AG09319 (cell line): ENCODE measurements around the gene DHODH.

ENCODE experiments used
- DNase-seq: peaks from one replicate; pipeline ENCODE4 v3.0.0-alpha.2; 2010; ENCODE audit warnings: low read depth; ENCODE audit errors: extremely low read depth
- TF ChIP-seq, protein P1 (sequence below): IDR thresholded peaks from 2 replicates; pipeline ENCODE4 v1.5.1; 2011; ENCODE audit warnings: low read depth, mild to moderate bottlenecking, inconsistent platforms, low read length, moderate library complexity

The DHODH gene

DNA sequence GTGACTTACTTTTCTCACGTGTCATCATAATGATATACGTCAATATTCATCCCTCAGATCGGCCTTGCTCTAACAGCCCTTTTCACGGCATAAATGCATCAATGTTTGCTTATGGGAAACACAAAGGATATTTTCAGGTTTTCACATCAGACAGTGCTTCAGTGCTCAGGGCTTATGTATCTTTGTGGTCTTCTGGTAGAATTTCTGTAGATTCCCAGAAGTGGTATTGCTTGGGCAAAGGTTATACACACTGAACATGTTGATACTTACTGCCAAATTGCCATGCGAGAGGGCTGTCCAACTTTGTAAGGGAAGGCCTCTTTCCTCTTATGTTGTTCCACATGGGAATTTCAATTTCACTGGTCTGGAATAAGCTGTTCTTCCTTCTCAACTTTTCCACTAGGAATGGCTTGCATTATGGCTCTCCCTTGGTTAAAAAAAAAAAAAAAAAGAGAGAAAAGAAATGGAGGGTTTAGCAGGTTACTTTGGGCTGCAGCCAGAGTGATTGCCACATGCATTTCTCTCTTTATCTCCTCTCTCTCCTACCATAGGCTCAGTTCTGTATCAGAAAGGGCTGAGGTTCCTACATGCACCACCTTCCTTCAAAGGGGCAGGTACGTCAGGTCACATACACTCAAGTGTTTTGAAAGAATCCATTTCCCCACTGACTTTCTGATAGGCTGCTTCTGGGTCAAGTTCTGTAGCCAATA, 19.3 kb downstream of the DHODH start:
- TF ChIP-seq, protein P1, sequence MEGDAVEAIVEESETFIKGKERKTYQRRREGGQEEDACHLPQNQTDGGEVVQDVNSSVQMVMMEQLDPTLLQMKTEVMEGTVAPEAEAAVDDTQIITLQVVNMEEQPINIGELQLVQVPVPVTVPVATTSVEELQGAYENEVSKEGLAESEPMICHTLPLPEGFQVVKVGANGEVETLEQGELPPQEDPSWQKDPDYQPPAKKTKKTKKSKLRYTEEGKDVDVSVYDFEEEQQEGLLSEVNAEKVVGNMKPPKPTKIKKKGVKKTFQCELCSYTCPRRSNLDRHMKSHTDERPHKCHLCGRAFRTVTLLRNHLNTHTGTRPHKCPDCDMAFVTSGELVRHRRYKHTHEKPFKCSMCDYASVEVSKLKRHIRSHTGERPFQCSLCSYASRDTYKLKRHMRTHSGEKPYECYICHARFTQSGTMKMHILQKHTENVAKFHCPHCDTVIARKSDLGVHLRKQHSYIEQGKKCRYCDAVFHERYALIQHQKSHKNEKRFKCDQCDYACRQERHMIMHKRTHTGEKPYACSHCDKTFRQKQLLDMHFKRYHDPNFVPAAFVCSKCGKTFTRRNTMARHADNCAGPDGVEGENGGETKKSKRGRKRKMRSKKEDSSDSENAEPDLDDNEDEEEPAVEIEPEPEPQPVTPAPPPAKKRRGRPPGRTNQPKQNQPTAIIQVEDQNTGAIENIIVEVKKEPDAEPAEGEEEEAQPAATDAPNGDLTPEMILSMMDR, result no peak
- no peak for DNase-seq

DNA sequence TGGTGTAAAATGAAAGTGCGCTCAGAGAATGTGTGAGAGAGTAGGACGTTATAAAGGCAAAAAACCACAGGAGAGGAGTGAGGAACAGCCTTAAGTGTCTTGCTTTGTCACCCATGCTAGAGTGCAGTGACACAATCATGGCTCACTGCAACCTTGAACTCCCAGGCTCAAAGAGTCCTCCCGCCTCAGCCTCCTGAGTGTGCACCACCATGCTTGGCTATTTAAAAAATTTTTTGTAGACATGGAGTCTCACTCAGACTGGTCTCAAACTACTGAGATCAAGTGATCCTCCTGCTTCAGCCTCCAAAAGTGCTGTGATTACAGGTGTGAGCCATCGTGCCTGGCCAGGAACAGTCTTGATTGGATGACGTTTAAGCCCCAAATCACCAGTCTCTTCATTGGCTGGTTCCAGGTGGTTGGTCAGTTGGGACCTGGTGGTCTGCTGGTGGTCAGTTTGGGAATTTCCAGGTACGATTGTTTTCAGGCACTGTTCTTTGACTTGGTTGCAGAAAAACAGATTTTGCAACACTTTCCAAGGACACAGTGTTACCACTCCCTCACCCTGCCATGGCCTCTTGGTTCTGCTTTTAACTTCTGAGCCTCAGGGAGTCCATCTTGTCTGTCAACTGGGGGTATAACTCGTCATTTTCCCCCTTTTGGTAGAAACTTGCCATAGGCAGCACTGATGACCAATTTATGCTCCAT, 21.2 kb downstream of the DHODH start:
- no peak for DNase-seq
- TF ChIP-seq, protein P1, result no peak

DNA sequence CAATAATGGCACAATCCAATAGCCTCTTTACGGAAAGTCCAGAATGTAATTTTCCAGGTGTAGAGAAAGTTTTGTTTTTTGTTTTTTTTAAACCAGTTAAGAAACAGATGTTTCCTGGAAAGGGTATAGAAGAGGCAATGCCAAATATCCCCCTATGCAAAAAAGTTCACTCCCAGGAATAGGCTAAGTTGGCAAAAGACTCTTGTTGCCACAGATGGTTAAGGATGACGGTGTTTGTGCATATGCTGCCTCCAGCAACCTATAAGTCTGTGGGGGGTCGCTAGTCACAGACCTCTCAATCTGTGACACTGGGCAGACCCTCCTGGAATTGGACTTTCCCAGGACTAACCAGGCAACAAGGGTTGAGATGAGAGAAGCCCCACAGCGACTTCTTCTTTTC, 24.9 kb downstream of the DHODH start:
- TF ChIP-seq, protein P1, result no peak
- DNase-seq, result no peak

DNA sequence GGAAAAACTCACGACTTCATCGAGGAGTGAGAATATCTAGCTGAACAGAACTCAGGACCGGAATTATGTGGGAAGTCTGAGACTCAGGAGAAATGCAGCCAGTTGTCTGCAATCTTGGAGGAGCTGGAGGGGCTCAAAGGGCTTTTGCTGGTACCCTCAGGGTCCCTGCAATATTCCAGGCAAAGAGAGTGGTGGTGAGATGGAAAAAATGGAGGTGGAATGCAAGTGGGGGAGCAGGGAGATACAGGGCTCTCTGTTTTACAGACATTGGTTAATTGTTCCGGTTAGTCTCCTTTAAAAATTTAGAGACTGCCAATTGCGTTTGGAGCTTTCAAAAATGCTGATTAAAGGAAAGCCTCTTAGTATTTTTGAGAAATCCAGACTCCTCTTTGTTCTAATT, 27.6 kb downstream of the DHODH start:
- DNase-seq, result no peak
- TF ChIP-seq, protein P1, result no peak

DNA sequence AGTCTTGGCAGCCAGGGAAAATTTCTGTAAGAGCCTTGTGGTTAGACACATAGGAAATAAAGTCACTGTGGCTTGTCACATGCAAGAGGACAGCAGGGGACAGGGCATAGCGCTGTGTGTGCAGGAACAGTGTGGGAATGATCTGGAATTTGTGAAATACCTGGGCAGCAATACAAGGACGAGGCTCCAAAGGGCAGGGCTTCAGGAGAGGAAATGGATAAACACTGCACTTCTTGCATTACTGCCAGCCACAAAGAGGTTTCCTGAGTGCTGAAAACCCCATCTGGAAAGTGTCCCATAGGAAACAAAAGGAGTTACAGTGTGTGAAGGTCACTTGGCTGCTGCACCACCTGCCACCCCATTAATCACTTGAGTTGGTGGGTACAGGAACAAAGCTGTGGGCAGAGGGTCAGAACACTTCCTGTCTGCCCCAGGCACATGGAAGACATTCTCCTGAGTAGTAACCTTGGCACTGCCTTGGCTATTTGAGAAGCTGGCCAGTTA, 33.7 kb downstream of the DHODH start:
- DNase-seq, result no peak
- TF ChIP-seq, protein P1, result no peak

DNA sequence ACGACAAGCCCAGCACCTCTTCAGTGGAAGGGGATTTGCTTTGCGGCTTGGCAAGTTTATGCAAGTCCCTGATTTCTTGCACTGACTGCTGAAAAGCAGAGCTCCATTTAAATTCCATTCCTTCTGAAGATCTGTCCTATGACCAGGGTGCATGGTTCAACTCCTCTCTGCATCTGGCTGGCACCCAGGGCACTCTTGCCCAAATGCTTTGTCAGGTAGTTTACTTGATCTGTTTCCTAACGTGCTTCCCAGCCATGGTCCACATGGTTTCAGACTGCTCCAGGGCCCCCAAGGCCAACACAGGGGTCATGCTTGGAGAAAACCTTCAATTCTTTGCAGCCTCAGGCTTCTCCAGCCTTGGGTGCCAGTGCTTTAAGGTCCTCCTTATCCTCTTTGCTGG, 34.5 kb downstream of the DHODH start:
- TF ChIP-seq, protein P1, result no peak
- no peak for DNase-seq

DNA sequence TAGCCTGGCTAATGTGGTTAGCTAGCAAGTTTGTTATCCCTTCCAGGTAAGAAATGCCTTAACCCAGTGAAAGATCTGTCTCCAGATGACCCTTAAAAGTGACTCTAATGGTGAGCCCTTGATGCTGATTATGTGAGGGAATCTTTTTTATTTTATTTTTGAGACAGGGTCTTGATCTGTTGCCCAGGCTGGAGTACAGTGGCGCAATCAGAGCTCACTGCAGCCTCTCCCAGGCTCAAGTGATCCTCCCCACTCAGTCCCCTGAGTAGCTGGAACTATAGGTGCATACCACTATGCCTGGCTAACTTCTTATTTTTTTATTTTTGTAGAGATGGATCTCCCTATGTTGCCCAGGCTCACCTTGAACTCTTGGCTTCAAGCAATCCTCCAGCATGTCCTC, 35.0 kb downstream of the DHODH start:
- no peak for DNase-seq
- TF ChIP-seq, protein P1, result no peak
